ENCODE data around the gene EBI3.

- no peak for TF ChIP-seq CTCF (IDR thresholded peaks at IDR 0.05)
- TF ChIP-seq REST (IDR thresholded peaks at IDR 0.05; ENCODE audit: insufficient read depth in 1 of 2, low read depth in 2 of 2, low read length in 1 of 2) = no peak
- TF ChIP-seq POLR2AphosphoS5 (IDR thresholded peaks at IDR 0.05; ENCODE audit: low read depth, low read length) = no peak
Observed at GRCh38 chr19:4241824-4242430, 12.6 kb downstream of the EBI3 start.

All from Panc1 (cell line).